ENCODE data around the gene NLN. TPM values are rescaled to one million over a fixed set of nuclear protein-coding genes. Genes with fewer than 3 reads are reported as not detected.

The NLN gene
- total and polyA plus RNA-seq, 2 experiments from 2014 or later, result 16.4 to 24.3 TPM

DNA sequence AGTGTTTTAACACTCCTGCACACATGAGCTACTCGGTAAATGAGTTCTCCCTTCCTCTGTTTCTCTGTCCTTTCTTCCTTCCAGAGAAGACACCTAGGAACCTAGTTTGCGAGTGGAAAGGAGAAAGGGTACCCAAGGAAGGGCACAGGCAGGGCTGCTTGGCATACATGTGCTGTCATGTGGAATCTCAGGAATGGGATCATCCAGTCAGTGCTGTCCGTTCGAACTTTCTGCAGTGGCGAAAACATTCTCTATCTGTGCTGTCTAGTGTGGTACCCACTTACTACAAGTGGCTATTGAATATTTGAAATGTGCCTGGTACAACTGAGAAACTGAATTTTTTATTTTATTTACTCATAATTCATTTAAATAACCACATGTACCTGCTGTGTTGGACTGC is 28.0 kb downstream of the NLN start:
- no peak for DNase-seq (ENCODE audit: low spot score)
- TF ChIP-seq EZH2 (IDR thresholded peaks at IDR 0.05; ENCODE audit: borderline replicate concordance), result no peak
- no peak for TF ChIP-seq CTCF (IDR thresholded peaks at IDR 0.05; ENCODE audit: poor library complexity)
- no peak for TF ChIP-seq EZH2phosphoT487 (IDR thresholded peaks at IDR 0.05; ENCODE audit: low read depth, severe bottlenecking, unreplicated experiment)
- Histone ChIP-seq H3K36me3 (replicated peaks; ENCODE audit: insufficient read depth, low read depth) (no peaks in the 10 kb centered on the region), H2AFZ (no peak overlapping the region), H4K20me1 (ENCODE audit: insufficient read depth, poor library complexity, severe bottlenecking) (no peaks in the 10 kb centered on the region), H3K9me3 (ENCODE audit: low read depth) (no peaks in the 10 kb centered on the region), H3K27ac (no peak overlapping the region), H3K27me3 (no peaks in the 10 kb centered on the region), H3K4me2 (no peak overlapping the region), H3K4me1 (ENCODE audit: insufficient read depth) (no peaks in the 10 kb centered on the region), H3K4me3 (no peak overlapping the region), H3K9me2 (replicated peaks; ENCODE audit: insufficient read depth) (no peaks in the 10 kb centered on the region), H3K79me2 (peaks cover 8% of the 10 kb centered on the region)
- 90% methylated on average over 5 of the region's 5 CpGs for WGBS (ENCODE audit: low lambda C conversion rate, missing lambda C conversion rate)

GRCh38 chr5:65750938-65751337 is 28.9 kb downstream of the NLN start:
- H3K27ac ChIP-seq, result no peak overlapping the region
- no peaks in the 10 kb centered on the region for H3K27me3 ChIP-seq
- TF ChIP-seq CTCF (IDR thresholded peaks at IDR 0.05; ENCODE audit: poor library complexity) (no peak), EZH2phosphoT487 (IDR thresholded peaks at IDR 0.05; ENCODE audit: low read depth, severe bottlenecking, unreplicated experiment) (no peak), EZH2 (IDR thresholded peaks at IDR 0.05; ENCODE audit: borderline replicate concordance) (no peak)
- H3K36me3 ChIP-seq (replicated peaks; ENCODE audit: insufficient read depth, low read depth), result no peaks in the 10 kb centered on the region
- WGBS (ENCODE audit: low lambda C conversion rate, missing lambda C conversion rate), result 77% methylated on average over 2 of the region's 2 CpGs
- H4K20me1 ChIP-seq (ENCODE audit: insufficient read depth, poor library complexity, severe bottlenecking), result no peaks in the 10 kb centered on the region
- H2AFZ ChIP-seq, result no peak overlapping the region
- H3K4me3 ChIP-seq, result no peak overlapping the region
- no peaks in the 10 kb centered on the region for H3K9me2 ChIP-seq (replicated peaks; ENCODE audit: insufficient read depth)
- no peak for DNase-seq (ENCODE audit: low spot score)
- H3K79me2 ChIP-seq, result peaks cover 8% of the 10 kb centered on the region
- H3K9me3 ChIP-seq (ENCODE audit: low read depth), result no peaks in the 10 kb centered on the region
- H3K4me1 ChIP-seq (ENCODE audit: insufficient read depth), result no peaks in the 10 kb centered on the region
- no peak overlapping the region for H3K4me2 ChIP-seq

DNA sequence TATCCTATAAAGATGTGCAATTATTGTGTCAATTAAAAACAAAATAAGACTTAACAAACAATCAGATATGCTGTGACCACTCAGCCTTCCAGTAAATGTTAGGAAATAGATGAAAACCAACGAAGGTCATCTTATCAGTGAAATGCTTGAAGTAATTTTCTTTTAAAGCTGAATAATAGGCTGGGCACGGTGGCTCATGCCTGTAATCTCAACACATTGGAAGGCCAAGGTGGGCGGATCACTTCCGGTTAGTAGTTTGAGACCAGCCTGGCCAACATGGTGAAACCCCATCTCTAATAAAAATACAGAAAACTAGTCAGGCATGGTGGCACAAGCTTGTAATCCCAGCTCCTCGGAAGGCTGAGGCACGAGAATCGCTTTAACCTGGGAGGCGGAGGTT is 31.2 kb downstream of the NLN start:
- Histone ChIP-seq H4K20me1 (ENCODE audit: insufficient read depth, poor library complexity, severe bottlenecking) (no peaks in the 10 kb centered on the region), H3K4me1 (ENCODE audit: insufficient read depth) (no peaks in the 10 kb centered on the region), H3K4me2 (no peak overlapping the region), H3K36me3 (replicated peaks; ENCODE audit: insufficient read depth, low read depth) (no peaks in the 10 kb centered on the region), H3K9me2 (replicated peaks; ENCODE audit: insufficient read depth) (no peaks in the 10 kb centered on the region), H3K27ac (no peak overlapping the region), H2AFZ (no peak overlapping the region), H3K9me3 (ENCODE audit: low read depth) (no peaks in the 10 kb centered on the region), H3K4me3 (no peak overlapping the region), H3K79me2 (peaks cover 3% of the 10 kb centered on the region), H3K27me3 (no peaks in the 10 kb centered on the region)
- WGBS (ENCODE audit: low lambda C conversion rate, missing lambda C conversion rate), result 88% methylated on average over 8 of the region's 8 CpGs
- TF ChIP-seq CTCF (IDR thresholded peaks at IDR 0.05; ENCODE audit: poor library complexity) (no peak), EZH2 (IDR thresholded peaks at IDR 0.05; ENCODE audit: borderline replicate concordance) (no peak), EZH2phosphoT487 (IDR thresholded peaks at IDR 0.05; ENCODE audit: low read depth, severe bottlenecking, unreplicated experiment) (no peak)
- DNase-seq (ENCODE audit: low spot score), result no peak

Measured in hepatocyte (in vitro differentiated cells).